ENCODE data around the gene PTCHD1. TPM values are rescaled to one million over a fixed set of nuclear protein-coding genes. Genes with fewer than 3 reads are reported as not detected.

Gene PTCHD1
- total RNA-seq, 1 donor from 2014 or later, result 1.6 TPM

GRCh38 chrX:23356189-23356588 lies 21.5 kb downstream of the PTCHD1 start:
- DNase-seq (ENCODE audit: low spot score), result no peak

GRCh38 chrX:23364416-23364815 lies 29.8 kb downstream of the PTCHD1 start:
- DNase-seq (ENCODE audit: low spot score), result no peak

GRCh38 chrX:23365541-23365940 lies 30.9 kb downstream of the PTCHD1 start:
- DNase-seq (ENCODE audit: low spot score), result no peak

- DNase-seq (ENCODE audit: low spot score), result no peak
Measured at GRCh38 chrX:23366914-23367313, 32.3 kb downstream of the PTCHD1 start.

GRCh38 chrX:23369027-23369426 lies 34.4 kb downstream of the PTCHD1 start:
- no peak for DNase-seq (ENCODE audit: low spot score)

GRCh38 chrX:23372220-23372902 lies 37.7 kb downstream of the PTCHD1 start:
- DNase-seq (ENCODE audit: low spot score), result no peak

GRCh38 chrX:23373129-23373804 lies 38.6 kb downstream of the PTCHD1 start:
- no peak for DNase-seq (ENCODE audit: low spot score)

- no peak for DNase-seq (ENCODE audit: low spot score)
Measured at GRCh38 chrX:23374291-23374690, 39.6 kb downstream of the PTCHD1 start.

- no peak for DNase-seq (ENCODE audit: low spot score)
Measured at GRCh38 chrX:23376581-23376980, 41.9 kb downstream of the PTCHD1 start.

- DNase-seq (ENCODE audit: low spot score), result no peak
Measured at GRCh38 chrX:23380581-23380980, 45.9 kb downstream of the PTCHD1 start.

GRCh38 chrX:23381099-23382087 lies 46.7 kb downstream of the PTCHD1 start:
- no peak for DNase-seq (ENCODE audit: low spot score)

GRCh38 chrX:23382572-23382971 lies 47.9 kb downstream of the PTCHD1 start:
- DNase-seq (ENCODE audit: low spot score), result no peak

- no peak for DNase-seq (ENCODE audit: low spot score)
Measured at GRCh38 chrX:23383411-23383810, 48.8 kb downstream of the PTCHD1 start.

- no peak for DNase-seq (ENCODE audit: low spot score)
Measured at GRCh38 chrX:23385242-23385641, 50.6 kb downstream of the PTCHD1 start.

- DNase-seq (ENCODE audit: low spot score), result no peak
Measured at GRCh38 chrX:23386260-23386659, 51.6 kb downstream of the PTCHD1 start.

GRCh38 chrX:23386726-23387125 lies 52.1 kb downstream of the PTCHD1 start:
- DNase-seq (ENCODE audit: low spot score), result no peak

- no peak for DNase-seq (ENCODE audit: low spot score)
Measured at GRCh38 chrX:23387550-23388184, 53.0 kb downstream of the PTCHD1 start.

GRCh38 chrX:23389196-23389792 lies 54.6 kb downstream of the PTCHD1 start:
- no peak for DNase-seq (ENCODE audit: low spot score)

GRCh38 chrX:23390979-23391378 lies 56.3 kb downstream of the PTCHD1 start:
- no peak for DNase-seq (ENCODE audit: low spot score)

- DNase-seq (ENCODE audit: low spot score), result no peak
Measured at GRCh38 chrX:23392195-23392594, 57.5 kb downstream of the PTCHD1 start.

- DNase-seq (ENCODE audit: low spot score), result no peak
Measured at GRCh38 chrX:23394421-23394820, 59.8 kb downstream of the PTCHD1 start.

Measured in mucosa of gallbladder (tissue), 1 donor.